Neural progenitor cell (in vitro differentiated cells): ENCODE data around the gene ZNF502. TPM values are rescaled to one million over a fixed set of nuclear protein-coding genes. Genes with fewer than 3 reads are reported as not detected.

Experiments used
- DNase-seq: peaks from one replicate; pipeline ENCODE4 v3.0.0-alpha.2; 2016; ENCODE audit warnings: low spot score
- H2AFZ ChIP-seq: fragments of 200-600 bp; sonication (generic); replicated peaks from 2 replicates; pipeline ENCODE4 v1.6.1; 2016; ENCODE audit warnings: antibody characterized with exemption
- H3F3A ChIP-seq: fragments of 200-600 bp; sonication (generic); 2 replicates; pipeline ENCODE4 v1.6.1; 2016; ENCODE audit warnings: antibody characterized with exemption, low read depth
- H3K27ac ChIP-seq: fragments of 200-600 bp; sonication (generic); 2 replicates; pipeline ENCODE4 v1.5.1; 2016; ENCODE audit warnings: mild to moderate bottlenecking
- H3K27me3 ChIP-seq: fragments of 200-600 bp; sonication (generic); 2 replicates; pipeline ENCODE4 v1.6.1; 2016; ENCODE audit warnings: mild to moderate bottlenecking, moderate library complexity
- H3K36me3 ChIP-seq: fragments of 200-600 bp; sonication (generic); 2 replicates; pipeline ENCODE4 v1.5.1; 2016
- H3K4me1 ChIP-seq: fragments of 200-600 bp; sonication (generic); 2 replicates; pipeline ENCODE4 v1.6.1; 2016; ENCODE audit warnings: mixed run types
- H3K4me2 ChIP-seq: fragments of 200-600 bp; sonication (generic); 2 replicates; pipeline ENCODE4 v1.6.1; 2016
- H3K4me3 ChIP-seq: fragments of 200-600 bp; sonication (generic); 2 replicates; pipeline ENCODE4 v1.5.1; 2016
- H3K79me2 ChIP-seq: fragments of 200-600 bp; sonication (generic); 2 replicates; pipeline ENCODE4 v1.6.1; 2016; ENCODE audit warnings: low read depth
- H3K9ac ChIP-seq: fragments of 200-600 bp; sonication (generic); 2 replicates; pipeline ENCODE4 v1.6.1; 2016
- H3K9me3 ChIP-seq: fragments of 200-600 bp; sonication (generic); 2 replicates; pipeline ENCODE4 v1.5.1; 2016; ENCODE audit warnings: low read depth
- H4K20me1 ChIP-seq: fragments of 200-600 bp; sonication (generic); 2 replicates; pipeline ENCODE4 v1.6.1; 2016; ENCODE audit warnings: low read depth
- H3K27ac Mint-ChIP-seq: 3 replicates; pipeline ENCODE4 v1.8.0; 2021; ENCODE audit warnings: mixed read lengths
- H3K27me3 Mint-ChIP-seq: 2 replicates; pipeline ENCODE4 v1.8.0; 2022; ENCODE audit warnings: low read depth, mild to moderate bottlenecking, inconsistent platforms, moderate library complexity, mixed read lengths; ENCODE audit not compliant: insufficient read depth
- H3K36me3 Mint-ChIP-seq: 3 replicates; pipeline ENCODE4 v1.8.0; 2021; ENCODE audit warnings: mixed read lengths
- H3K4me1 Mint-ChIP-seq: 3 replicates; pipeline ENCODE4 v1.8.0; 2021; ENCODE audit warnings: mixed read lengths
- H3K4me3 Mint-ChIP-seq: 3 replicates; pipeline ENCODE4 v1.8.0; 2021; ENCODE audit warnings: mild to moderate bottlenecking, moderate library complexity, mixed read lengths
- H3K9me3 Mint-ChIP-seq: 3 replicates; pipeline ENCODE4 v1.8.0; 2020; ENCODE audit warnings: mixed read lengths
- CTCF ChIP-seq: fragments of 200-600 bp; sonication (generic); IDR thresholded peaks from 2 replicates; pipeline ENCODE4 v1.5.1; 2017; ENCODE audit warnings: antibody characterized with exemption, mild to moderate bottlenecking
- EZH2 ChIP-seq: fragments of 200-600 bp; sonication (generic); IDR thresholded peaks from 2 replicates; pipeline ENCODE4 v1.6.1; 2017; ENCODE audit warnings: antibody characterized with exemption, mild to moderate bottlenecking, moderate library complexity
- EZH2phosphoT487 ChIP-seq: fragments of 200-600 bp; sonication (generic); IDR thresholded peaks from 2 replicates; pipeline ENCODE4 v1.6.1; 2017; ENCODE audit warnings: antibody characterized with exemption
- total RNA-seq: library from RNA; depleted of rRNA; stranded (reverse); fragments of >200 nt; gene quantifications from 2 replicates; pipeline ENCODE4 v1.2.3, GENCODE V29; 2015; ENCODE audit warnings: low replicate concordance

Gene ZNF502
- total RNA-seq, 1 donor from 2014 or later: 3.6 TPM

GRCh38 chr3:44674211-44674610 lies 38.2 kb upstream of the ZNF502 start:
- Histone ChIP-seq H3K9ac (no peak overlapping the region), H3K27ac (no peak overlapping the region), H3K27me3 (no peaks in the 10 kb centered on the region), H2AFZ (no peak overlapping the region), H3K36me3 (no peaks in the 10 kb centered on the region), H3K4me2 (no peak overlapping the region), H3K79me2 (no peaks in the 10 kb centered on the region), H3K9me3 (no peaks in the 10 kb centered on the region), H3F3A (no peaks in the 10 kb centered on the region), H3K4me3 (no peak overlapping the region), H4K20me1 (no peaks in the 10 kb centered on the region), H3K4me1 (no peaks in the 10 kb centered on the region)
- peaks cover 10% of the 10 kb centered on the region for H3K9me3 Mint-ChIP-seq
- TF ChIP-seq EZH2: no peak
- TF ChIP-seq EZH2phosphoT487: no peak
- TF ChIP-seq CTCF: no peak
- no peak for DNase-seq
- H3K4me1 Mint-ChIP-seq: no peaks in the 10 kb centered on the region
- H3K27me3 Mint-ChIP-seq: peaks cover 4% of the 10 kb centered on the region
- H3K4me3 Mint-ChIP-seq: no peak overlapping the region
- peaks cover 8% of the 10 kb centered on the region for H3K36me3 Mint-ChIP-seq
- H3K27ac Mint-ChIP-seq: no peak overlapping the region

GRCh38 chr3:44678480-44679116 lies 33.9 kb upstream of the ZNF502 start:
- no peak overlapping the region for H3K9ac ChIP-seq
- H3K36me3 ChIP-seq: no peaks in the 10 kb centered on the region
- no peaks in the 10 kb centered on the region for H3K27me3 ChIP-seq
- no peak overlapping the region for H3K27ac ChIP-seq
- no peaks in the 10 kb centered on the region for H3K4me1 ChIP-seq
- DNase-seq: no peak
- H3K9me3 Mint-ChIP-seq: peaks cover 28% of the 10 kb centered on the region
- peaks cover 2% of the 10 kb centered on the region for H3K27me3 Mint-ChIP-seq
- H3K4me2 ChIP-seq: no peak overlapping the region
- H4K20me1 ChIP-seq: no peaks in the 10 kb centered on the region
- H3F3A ChIP-seq: no peaks in the 10 kb centered on the region
- no peak overlapping the region for H3K27ac Mint-ChIP-seq
- no peak overlapping the region for H2AFZ ChIP-seq
- H3K36me3 Mint-ChIP-seq: peaks cover 14% of the 10 kb centered on the region
- no peak for TF ChIP-seq CTCF
- no peak for TF ChIP-seq EZH2
- no peak for TF ChIP-seq EZH2phosphoT487
- no peaks in the 10 kb centered on the region for H3K79me2 ChIP-seq
- H3K4me3 ChIP-seq: no peak overlapping the region
- no peaks in the 10 kb centered on the region for H3K9me3 ChIP-seq
- no peak overlapping the region for H3K4me3 Mint-ChIP-seq
- no peaks in the 10 kb centered on the region for H3K4me1 Mint-ChIP-seq

- no peak for TF ChIP-seq EZH2
- TF ChIP-seq EZH2phosphoT487: no peak
- TF ChIP-seq CTCF: no peak
- Histone ChIP-seq H3K4me1 (no peaks in the 10 kb centered on the region), H3K9ac (no peak overlapping the region), H3K27me3 (no peaks in the 10 kb centered on the region), H3K4me3 (no peak overlapping the region), H4K20me1 (no peaks in the 10 kb centered on the region), H2AFZ (no peak overlapping the region), H3F3A (no peaks in the 10 kb centered on the region), H3K79me2 (no peaks in the 10 kb centered on the region), H3K36me3 (no peaks in the 10 kb centered on the region), H3K9me3 (no peaks in the 10 kb centered on the region), H3K27ac (no peak overlapping the region), H3K4me2 (no peak overlapping the region)
- Mint-ChIP-seq H3K4me1 (peaks cover 3% of the 10 kb centered on the region), H3K27ac (no peak overlapping the region), H3K27me3 (peaks cover 5% of the 10 kb centered on the region), H3K9me3 (peaks cover 39% of the 10 kb centered on the region), H3K4me3 (no peak overlapping the region), H3K36me3 (peaks cover 22% of the 10 kb centered on the region)
- no peak for DNase-seq
Observed at GRCh38 chr3:44680921-44681455, 31.5 kb upstream of the ZNF502 start.
